ENCODE measurements around the gene NAA20.

Gene NAA20

DNA sequence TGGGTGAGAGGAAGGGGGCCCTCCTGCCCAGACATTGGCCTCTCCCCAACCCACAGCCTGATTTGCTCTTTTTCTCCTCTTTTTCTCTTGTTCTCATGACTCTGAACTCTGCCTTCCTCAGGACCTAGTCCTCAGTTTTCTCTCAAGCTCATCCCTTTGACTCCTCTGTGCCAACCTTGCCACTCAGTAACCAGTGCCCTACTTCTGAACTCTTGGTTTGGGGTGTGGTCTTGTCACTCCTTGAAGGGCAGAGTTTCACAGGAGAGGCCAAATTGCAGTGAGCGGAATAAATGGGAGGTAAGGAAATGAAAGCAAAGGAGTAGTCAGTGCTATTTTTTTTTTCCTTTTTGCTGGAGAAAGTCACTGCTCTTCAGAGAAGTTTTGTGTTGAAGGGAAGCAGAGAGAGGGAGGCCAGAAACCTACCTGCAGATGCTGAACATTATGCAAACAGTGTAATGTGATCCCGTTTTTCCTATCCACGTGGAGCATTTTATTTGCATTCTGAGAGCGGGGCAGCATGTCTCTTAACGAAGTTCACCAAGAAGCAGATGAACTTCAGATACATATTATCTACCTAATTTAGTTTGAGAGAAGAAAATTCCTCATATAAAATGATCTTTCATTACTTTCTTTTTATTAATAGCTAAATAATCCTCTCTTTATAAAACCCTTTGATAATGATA lies 62.1 kb downstream of the NAA20 start:
- Histone ChIP-seq H3K9me3 (ENCODE audit: control insufficient read depth in 1 of 2, low read length in 2 of 2) (no peaks in the 10 kb centered on the region), H3K27me3 (ENCODE audit: low read depth, low read length) (no peaks in the 10 kb centered on the region), H3K4me1 (ENCODE audit: control insufficient read depth in 1 of 2, insufficient read depth in 2 of 2, low read length in 2 of 2) (peaks cover 0 to 4% of the 10 kb centered on the region in 2 donors), H3K4me3 (ENCODE audit: low read depth in 1 of 2, low read length in 2 of 2) (no peak overlapping the region), H3K36me3 (ENCODE audit: control insufficient read depth in 1 of 2, insufficient read depth in 2 of 2, low read length in 2 of 2) (no peaks in the 10 kb centered on the region), H3K27ac (ENCODE audit: low read length) (no peak overlapping the region)
